Femur (tissue), 1 donor: ENCODE data around the gene SH3RF1.
"Not testable (repeated sequence)": the region's sequence is repeated elsewhere in the genome, so short reads cannot be mapped to it uniquely, and the experiment has no call there.

ENCODE experiments used
- DNase-seq: peaks from one replicate; pipeline ENCODE4 v3.0.0-alpha.2; 2017

Gene SH3RF1

DNA sequence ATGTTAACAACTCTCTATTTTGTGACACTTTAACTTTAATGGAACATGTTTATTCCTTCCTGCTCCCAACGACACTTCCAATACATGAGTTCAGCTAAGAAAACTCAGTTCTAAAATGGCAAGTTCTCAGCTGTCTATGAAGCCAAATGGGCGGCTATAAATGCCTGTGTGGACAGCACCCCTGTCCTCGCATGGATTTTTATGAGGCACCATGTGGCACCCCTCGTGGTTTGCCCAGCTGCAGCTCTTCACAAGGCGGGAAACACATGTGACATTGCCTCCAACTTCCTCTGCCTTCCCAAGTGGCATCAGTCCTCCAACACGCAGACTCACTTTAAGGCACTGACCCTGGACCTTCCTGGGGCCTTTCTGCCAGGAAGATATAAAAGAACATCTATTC is 48.0 kb downstream of the SH3RF1 start:
- no peak for DNase-seq

DNA sequence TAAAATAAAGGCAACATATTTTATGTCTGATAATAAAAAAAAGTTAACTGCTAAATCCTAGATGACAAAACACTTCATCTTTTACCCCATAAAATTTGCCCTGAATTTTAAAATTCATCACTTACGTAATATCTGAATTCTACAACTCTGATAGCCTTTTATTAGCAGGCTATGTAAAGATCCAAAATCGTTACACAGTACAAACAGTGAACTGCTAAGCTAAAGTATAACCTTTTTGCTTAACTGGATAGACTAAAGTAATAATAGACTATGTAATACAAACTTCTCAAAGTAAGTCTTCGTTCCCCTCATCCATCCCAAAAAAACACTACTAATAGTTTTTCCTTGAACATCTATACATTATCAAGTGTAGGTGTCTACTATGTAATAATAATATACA is 49.1 kb downstream of the SH3RF1 start:
- no peak for DNase-seq

DNA sequence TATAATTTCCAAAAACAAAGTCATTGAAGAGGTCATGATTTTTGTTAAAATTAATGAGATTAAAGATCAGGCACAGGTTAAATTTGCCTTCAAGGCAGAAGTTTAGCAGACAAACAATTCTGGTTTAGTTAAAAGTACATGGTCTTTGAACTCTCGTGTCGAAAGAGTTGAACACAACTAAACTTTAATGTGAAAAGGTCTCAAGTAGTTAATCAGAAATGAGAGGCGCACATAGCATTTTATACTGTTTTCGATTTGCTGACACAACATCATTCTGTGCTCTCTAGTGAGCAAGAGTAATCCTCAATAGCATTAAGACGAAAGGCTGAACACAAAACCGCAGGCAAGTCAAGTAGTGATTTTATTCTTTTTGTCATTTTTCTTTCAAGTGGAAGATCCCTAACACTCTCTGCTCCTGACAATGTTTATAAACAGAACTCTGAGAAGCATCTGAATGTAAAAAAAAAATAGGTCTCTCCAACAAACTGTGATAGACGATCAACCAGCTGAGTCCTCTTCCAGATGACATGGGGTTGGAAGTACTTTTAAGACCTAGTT is 49.8 kb downstream of the SH3RF1 start:
- DNase-seq = no peak

DNA sequence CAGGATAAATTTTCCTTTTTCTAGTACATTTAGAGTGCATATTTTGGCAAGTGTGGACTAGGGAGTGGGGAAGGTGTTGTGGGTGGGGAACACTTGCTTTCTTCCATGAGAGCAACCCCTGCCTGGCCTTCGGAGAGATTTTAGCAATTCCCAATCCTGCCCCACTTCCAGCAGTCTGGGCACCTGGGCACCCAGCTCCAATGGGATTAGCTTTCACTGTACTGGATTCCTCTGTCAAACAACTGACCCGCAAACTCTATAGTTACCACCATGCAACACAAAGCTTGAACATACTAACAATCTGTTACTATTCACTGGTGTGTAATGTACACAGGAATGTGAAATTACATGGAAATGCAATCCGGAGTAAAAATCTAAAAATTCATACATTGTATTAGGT is 50.3 kb downstream of the SH3RF1 start:
- DNase-seq = no peak

DNA sequence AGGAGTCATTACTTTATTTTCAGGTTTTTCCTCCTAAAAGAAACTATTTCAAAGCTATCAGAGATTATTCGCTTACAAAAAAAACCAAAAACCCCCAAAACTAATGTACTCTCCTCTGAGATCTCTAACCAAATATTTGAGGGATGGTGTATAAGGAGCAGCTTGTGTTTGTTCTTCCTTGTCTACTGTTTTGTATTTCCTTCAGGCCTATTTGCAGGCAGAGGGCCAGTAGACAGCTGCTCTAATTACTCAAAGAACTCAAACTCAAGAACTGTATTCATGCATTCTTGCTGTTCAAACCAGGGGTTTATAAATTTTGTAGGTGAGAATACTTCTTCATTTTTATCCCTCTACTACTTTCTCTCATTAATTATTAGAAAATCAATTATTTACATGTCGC is 51.3 kb downstream of the SH3RF1 start:
- no peak for DNase-seq

DNA sequence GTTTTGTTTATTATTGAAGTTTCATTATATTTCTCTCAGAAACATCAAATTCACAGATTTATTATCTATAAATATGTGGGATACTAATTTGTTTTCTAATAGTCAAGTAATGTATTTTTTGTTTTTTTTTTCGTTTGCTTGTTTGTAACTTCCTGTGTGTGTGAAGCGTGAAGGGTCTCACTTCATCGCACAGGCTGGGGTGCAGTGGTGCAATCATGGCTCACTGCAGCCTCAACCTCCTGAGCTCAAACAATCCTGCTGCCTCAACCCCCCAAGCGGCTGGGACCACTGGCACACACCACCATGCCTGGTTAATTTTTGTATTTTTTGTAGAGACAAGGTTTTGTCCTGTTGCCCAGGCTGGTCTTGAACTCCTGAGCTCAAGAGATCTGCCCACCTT is 55.1 kb downstream of the SH3RF1 start:
- no peak for DNase-seq

DNA sequence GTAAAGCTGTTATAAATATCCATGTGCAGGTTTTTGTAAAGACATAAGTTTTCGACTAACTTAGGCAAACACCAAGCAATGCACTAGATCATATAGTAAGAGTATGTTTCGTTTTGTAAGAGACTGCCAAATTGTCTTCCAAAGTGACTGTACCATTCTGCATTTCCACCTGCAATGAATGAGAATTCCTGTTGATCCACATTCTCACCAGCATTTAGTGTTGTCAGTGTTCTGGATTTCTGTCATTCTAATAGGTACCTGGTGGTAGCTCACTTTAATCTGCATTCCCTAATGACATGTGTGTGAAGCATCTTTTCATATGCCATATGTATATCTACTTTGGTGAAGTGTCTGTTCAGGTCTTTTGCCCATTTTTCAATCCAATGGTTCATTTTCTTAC is 57.8 kb downstream of the SH3RF1 start:
- no peak for DNase-seq

DNA sequence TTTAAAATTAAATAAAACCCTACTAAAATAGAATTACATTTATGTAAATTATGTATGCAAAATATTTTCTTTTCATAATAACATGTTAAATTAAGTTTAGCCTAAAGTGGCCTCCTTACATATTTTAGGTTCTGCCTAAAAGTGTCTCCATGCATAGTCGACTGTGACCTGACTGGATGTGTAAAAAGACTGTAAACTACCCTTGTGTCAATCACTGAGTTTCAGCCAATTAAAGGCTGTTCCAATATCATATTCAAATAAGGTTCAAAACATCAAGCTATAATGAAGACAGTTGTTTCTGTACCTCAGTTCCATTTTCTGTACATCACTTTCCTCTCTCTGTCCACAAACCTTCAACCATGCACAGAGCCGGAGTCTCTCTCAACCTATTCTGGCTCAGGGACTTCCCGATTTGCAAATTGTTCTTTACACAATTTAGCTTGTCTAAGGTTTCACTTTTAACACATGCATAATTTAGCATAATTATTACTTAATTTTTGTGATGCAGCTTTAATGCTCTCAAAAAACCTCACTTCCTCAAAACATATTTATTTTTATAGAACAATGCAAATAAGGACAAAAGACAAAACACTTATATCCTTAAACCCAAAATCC is 60.1 kb downstream of the SH3RF1 start:
- DNase-seq = no peak

DNA sequence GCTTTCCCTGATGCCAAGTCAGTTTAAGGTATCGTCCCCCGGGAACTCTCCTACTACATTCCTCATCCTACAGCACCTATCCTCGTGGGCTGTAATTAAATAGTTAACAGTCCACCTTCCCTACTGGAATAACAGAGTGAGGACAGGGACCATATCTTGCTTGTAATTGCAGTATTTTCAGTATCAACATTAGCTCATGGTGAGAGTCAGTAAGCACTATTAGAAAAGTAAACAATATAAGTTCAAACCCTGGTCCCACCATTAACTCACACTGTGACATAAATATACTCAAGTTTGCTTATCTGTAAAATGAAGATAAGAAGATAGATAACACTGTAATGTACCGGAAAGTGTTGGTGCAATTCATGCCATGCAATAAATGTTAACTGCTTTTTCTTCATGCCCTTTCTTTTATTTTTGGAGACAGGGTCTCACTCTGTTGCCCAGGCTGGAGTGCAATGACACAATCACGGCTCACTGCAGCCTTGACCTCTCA is 61.3 kb downstream of the SH3RF1 start:
- DNase-seq = no peak

DNA sequence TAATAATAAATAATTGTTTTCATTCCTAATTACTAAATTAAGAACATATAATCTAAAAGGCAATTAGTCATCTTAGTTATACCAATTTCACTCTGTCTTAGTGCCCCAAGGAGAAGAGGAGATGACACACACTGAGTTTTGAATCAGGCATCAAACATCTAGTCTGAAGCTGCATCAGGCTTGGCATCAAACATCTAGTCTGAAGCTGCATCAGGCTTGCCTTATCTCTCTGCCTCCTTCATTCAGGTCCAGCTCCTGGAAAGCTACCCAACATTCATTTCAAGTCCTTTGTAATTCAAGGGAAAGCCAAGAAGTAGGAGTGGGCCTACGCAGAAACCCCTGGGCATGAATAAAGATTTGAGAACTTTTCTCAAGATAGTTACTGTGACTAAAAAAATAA is 62.2 kb downstream of the SH3RF1 start:
- DNase-seq = no peak

DNA sequence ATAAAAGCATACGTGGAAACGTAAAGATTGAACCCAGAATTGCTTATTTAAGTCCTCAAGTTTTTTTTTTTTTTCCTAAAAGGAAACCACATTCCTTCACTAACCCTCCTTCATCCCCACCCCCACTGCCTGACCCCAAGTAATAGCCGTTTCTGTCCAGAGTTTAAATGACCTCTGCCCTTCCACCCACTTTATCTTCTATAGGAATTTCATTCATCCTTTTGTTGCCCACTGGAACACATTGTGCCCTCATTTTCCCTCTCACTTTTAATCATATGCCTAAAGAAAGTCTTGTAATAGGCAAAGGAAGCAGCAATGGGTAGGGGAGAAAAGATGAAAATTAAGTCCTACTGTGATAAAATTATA is 62.7 kb downstream of the SH3RF1 start:
- DNase-seq = no peak

DNA sequence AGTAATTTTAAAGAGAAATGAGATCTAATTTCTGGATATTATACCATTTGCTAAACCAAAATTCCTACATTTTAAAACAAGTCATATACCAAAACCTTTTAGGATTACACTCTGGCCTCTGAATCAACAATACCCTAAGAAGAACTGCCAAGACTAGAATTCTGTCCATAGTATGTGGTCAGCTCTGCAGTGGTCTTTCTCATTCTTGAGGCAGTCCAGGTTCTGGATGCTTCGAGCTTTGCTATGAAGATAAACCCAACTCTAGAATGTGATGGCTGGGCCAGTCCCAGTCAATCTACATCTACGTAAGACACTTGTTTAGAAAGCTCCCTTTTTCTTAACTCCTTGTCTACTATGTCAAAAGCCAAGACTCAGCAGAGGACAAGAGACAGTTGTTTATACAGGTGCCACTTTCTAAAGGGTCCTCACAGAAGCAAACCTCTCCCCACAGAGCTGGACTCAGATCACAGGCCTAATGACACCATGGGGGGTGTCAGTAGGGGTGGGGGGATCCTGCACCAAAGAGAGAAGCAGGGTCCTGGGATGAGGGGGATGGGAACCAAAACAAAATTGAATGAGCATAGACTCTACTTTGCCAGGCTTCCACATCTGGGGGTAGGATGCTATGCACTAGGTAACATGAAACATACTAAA is 63.2 kb downstream of the SH3RF1 start:
- no peak for DNase-seq

DNA sequence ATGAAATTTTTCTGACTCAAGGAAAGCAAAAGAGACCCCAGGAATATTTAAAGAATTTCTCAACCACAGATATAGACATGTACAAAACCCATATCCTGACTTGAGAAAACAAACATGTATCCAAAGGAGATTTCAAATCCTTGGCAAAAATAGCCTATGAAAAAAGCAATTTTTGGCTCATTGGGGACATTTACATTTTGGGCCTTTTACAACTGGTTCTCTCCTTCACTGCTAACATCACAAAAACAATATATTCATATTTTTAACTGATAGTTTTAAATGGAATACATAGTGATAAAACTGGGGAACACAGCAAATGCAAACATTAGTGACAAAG is 65.0 kb downstream of the SH3RF1 start:
- no peak for DNase-seq

DNA sequence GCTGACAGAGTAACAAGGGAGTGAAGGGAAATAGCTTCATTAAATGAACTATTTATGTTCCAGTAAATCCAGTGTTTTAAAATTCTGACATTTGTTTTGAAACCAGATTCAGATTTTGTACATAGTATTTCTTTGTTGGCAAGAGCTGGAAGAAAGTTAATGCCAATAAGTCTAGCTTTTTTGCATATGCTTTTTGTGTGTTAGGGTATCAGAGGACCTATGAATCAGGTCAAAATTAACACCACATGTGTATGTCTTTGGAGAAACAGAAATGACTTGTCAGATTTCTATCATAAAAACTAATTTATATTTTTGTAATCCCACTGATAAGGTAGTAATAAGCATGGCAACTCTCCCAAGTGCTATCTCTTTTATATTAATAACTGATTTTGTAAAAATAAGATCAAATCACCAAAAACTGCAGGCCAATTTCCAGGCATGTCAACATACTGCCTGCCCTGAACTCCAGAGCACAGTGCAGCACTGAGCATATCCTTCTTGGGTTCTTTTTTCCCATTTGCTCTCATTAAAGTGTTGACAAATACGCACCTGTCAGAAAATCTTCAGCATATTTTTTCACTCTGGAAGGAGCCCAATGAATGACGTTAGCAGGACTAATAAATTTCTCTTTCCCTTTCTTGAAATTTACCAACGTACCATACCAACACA is 65.5 kb downstream of the SH3RF1 start:
- no peak for DNase-seq

DNA sequence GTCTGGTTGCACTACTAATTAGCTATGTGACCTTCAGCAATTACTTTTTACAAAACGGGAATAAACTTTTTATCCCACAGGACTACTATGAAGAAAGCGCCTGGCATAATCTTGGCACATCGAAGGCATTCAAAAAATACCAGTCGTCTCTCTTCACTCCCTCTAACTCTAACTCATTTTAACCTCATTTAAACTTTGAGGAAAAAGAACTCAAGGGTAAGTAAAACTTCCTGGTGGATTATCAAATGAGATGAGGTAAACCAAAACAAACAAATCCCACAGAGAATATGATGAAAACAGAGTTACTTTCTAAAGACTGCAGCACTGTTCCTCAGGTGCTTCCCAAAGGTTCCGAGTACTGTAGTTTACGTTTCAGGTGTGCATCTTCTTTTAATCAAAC is 66.9 kb downstream of the SH3RF1 start:
- DNase-seq = no peak

DNA sequence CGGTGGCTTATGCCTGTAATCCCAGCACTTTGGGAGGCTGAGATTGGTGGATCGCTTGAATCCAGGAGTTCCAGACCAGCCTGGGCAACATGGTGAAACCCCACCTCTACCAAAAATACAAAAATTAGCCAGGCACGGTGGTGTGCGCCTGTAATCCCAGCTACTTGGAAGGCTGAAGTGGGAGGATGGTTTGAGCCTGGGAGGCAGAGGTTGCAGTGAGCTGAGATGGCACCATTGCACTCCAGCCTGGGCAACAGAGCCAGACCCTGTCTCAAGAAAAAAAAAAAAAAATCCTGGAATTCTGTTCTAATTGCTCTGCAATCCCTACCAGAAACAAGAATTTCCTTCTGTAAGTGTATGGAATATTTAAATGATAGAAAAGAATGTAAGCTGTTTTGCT is 67.5 kb downstream of the SH3RF1 start:
- not testable (repeated sequence) for DNase-seq

DNA sequence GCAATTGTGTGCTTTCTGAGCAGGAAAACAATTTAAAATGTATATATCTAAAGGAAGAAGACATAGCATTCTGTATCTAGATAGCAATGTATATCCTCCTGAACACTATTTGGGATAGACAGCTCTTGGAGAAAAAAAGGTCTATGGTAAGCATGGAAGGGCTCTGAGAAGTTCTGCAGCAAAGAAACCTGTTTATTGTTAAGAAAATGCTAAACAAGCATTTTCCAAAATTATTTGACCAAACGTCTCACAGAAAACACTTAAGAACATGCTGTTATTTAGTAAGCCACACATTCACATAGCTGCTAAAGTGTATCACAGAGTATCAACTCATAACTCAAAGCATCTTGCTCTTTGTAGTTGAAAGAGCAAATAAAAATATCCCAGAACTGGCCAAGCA is 67.9 kb downstream of the SH3RF1 start:
- DNase-seq = no peak

DNA sequence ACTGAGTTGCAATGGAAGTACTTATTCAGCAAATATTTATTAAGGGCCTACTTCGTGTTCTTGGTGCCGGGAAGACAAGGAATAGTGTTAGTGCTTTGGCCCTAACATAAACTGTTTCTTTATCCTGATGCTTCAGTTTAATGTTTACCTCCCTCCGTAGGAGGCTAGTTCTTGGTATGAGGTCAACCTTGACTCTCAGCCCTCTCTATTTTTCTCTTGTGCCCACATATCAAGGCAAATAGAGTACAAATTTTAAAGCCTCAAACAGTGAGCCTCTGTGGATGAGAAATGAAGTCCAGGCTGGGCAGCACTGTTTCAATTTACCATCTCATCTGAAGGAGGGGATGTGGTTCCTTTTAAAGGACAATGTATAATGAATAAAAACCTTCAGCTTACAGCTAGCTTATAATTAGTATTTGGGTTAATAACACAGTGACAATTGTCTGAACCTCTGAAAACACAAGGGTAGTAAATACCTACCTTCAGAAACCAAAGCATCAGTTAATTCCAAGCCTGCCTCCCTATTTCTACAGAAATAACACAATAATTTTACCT is 68.5 kb downstream of the SH3RF1 start:
- DNase-seq = no peak

DNA sequence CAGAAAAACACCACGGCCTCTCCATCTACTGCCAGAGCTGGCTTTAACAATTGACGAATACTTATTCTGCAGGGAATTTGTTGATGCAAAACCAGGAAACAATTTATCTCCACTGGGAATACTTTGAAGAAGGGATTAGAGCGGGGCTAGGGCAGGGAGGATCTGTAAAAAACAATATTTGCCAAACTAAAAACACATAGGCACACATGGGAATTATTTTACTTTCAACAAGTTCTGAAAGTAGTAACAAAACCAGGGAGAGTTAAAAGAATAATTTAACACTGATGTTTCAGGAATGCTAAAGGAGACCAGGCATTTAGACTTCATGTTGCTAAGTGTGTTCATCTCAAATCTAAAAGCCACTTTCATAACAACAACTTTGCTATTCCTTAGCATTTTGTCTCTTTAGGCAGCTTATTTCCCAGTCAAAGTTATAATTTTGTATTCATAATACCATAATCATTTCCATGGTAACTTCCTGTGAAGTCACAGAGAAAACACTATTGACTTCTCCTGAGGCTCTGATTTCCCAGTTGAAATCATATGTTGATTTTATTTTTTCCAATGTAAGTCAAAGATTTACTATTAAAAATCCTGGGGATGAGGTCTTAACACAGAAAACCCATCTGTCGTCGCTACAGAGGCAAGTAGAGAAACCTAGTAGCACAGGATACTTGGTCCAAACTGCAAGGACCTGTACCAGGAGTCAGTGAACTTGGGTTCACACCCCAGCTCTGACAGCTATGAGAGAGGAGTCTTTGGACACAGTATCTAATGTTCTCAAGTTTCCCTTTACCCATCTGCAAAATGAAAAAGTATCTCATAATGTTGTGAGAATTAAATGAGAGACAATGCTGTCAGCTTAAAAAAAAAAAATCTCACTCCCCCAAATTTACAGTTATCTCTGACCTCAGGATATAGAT is 69.3 kb downstream of the SH3RF1 start:
- peak; percentile 32 for DNase-seq

DNA sequence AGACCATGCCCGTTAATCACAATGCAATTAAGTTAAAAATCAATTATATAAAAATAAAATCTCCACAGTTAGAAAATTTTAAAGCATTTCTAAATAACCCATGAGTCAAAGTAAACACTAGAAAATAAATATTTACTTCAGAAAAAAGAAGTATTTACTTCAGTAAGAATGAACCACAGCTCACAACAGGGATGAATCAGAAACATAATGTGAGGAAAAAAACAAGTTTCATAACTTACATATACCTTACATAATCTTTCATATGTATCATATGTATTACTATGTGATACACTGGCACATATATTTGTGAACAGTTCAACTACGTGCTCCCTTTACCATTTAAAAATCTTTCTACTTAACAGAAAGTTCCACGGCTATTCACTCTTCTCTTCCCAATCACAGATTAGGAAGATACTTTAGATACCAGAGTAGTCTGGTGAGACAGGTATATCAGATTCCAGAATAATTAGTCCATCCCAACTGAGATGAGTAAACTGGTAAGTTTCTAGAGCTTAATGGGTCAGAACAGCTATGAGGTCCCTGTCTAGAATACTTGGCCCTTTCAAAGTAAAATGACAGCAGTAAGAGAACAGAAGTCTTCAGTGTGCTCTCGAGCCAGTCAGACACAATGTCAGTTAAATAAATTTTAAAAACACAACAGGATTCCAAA is 70.3 kb downstream of the SH3RF1 start:
- DNase-seq = no peak

DNA sequence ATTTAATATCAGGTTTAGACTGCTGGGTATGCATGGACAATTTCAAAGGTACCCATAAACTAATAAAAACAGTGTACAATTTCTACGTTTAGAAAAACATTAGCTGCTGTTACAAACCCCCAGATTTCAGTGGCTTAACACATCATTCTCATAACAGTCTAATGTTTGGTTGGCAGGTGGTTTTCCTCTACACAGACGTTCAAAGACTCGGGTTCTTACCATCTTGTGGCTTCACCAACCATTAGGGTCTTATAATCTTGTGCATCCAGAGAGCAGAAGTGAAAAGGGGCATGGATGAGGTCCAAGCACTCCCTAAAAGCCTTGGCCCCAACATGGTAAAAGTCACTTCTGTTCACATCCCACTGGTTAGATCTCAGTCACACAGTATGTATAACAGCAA is 71.6 kb downstream of the SH3RF1 start:
- DNase-seq = no peak

DNA sequence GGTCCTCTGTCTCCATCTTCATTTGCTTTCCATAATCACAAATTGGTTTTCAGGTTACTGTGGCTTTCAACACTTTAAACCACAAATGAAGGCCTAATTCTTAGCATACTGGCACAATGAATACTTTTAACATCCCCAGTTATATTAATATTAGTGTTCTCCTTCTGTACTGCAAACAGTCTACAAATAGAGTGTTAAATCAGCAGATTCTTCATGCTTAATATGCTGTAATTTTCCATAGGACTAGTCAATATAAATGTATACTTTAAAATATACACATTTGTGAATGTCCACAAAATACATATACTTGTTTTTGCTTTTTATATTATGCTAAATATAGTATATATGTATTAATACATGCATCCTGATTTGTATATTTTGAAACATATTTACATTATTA is 72.6 kb downstream of the SH3RF1 start:
- no peak for DNase-seq
